Mesenchymal stem cell (in vitro differentiated cells and primary cell): ENCODE data around the gene SHANK1.

Source experiments
- DNase-seq: peaks from one replicate; pipeline ENCODE4 v3.0.0-alpha.2; 2013
- H2AFZ ChIP-seq: one replicate; pipeline ENCODE4 v1.6.1; 2013; ENCODE audit warnings: low read depth, mild to moderate bottlenecking, control low read depth, inconsistent platforms, low read length, moderate library complexity
- H2AK5ac ChIP-seq: 2 replicates; pipeline ENCODE4 v1.6.1; 2013; ENCODE audit warnings: low read length, moderate library complexity, mild to moderate bottlenecking, inconsistent platforms; ENCODE audit not compliant: severe bottlenecking
- H2BK120ac ChIP-seq: one replicate; pipeline ENCODE4 v1.6.1; 2013; ENCODE audit warnings: low read depth, mild to moderate bottlenecking, inconsistent platforms, low read length, moderate library complexity
- H2BK12ac ChIP-seq, 2 experiments: one replicate each; pipeline ENCODE4 v1.6.1; 2013; ENCODE audit warnings: inconsistent platforms in 2 of 2, low read length in 2 of 2, mild to moderate bottlenecking in 2 of 2, moderate library complexity in 2 of 2, control low read depth in 1 of 2
- H2BK15ac ChIP-seq: one replicate; pipeline ENCODE4 v1.6.1; 2013; ENCODE audit warnings: mild to moderate bottlenecking, low read depth, inconsistent platforms; ENCODE audit not compliant: poor library complexity, severe bottlenecking
- H2BK5ac ChIP-seq: 2 replicates; pipeline ENCODE4 v1.6.1; 2013; ENCODE audit warnings: low read depth, mild to moderate bottlenecking, low read length, control low read depth, inconsistent platforms; ENCODE audit not compliant: poor library complexity, severe bottlenecking
- H3K14ac ChIP-seq, 2 experiments: one replicate each; pipeline ENCODE4 v1.6.1; 2013; ENCODE audit warnings: inconsistent platforms in 2 of 2, low read length in 2 of 2, control low read depth in 1 of 2, mild to moderate bottlenecking in 1 of 2, moderate library complexity in 1 of 2
- H3K18ac ChIP-seq, 2 experiments: one replicate each; pipeline ENCODE4 v1.6.1; 2013; ENCODE audit warnings: inconsistent platforms in 2 of 2, low read length in 2 of 2, control low read depth in 1 of 2, low read depth in 1 of 2, mild to moderate bottlenecking in 1 of 2
- H3K23ac ChIP-seq, 2 experiments: one replicate each; pipeline ENCODE4 v1.6.1; 2013; ENCODE audit warnings: inconsistent platforms in 2 of 2, low read length in 2 of 2, mild to moderate bottlenecking in 2 of 2, moderate library complexity in 2 of 2, control low read depth in 1 of 2
- H3K27ac ChIP-seq: 2 replicates; pipeline ENCODE4 v1.5.1; 2013; ENCODE audit warnings: mild to moderate bottlenecking, moderate library complexity, low read length, control low read depth, inconsistent platforms; ENCODE audit not compliant: poor library complexity, severe bottlenecking
- H3K27me3 ChIP-seq, 2 experiments: 2 replicates each; pipeline versions ENCODE4 v1.6.1 to v1.7.0; 2013; ENCODE audit warnings: low read length in 2 of 2, mild to moderate bottlenecking in 2 of 2, moderate library complexity in 2 of 2, control low read depth in 1 of 2, inconsistent platforms in 1 of 2; ENCODE audit not compliant: control insufficient read depth in 1 of 2, insufficient read depth in 1 of 2
- H3K36me3 ChIP-seq, 2 experiments: 2 replicates each; pipeline versions ENCODE4 v1.6.1 to v1.7.0; 2013; ENCODE audit warnings: low read length in 2 of 2, control low read depth in 1 of 2, inconsistent platforms in 1 of 2, low read depth in 1 of 2, mild to moderate bottlenecking in 1 of 2; ENCODE audit not compliant: insufficient read depth in 2 of 2, control insufficient read depth in 1 of 2
- H3K4ac ChIP-seq, 2 experiments: one replicate each; pipeline ENCODE4 v1.6.1; 2013; ENCODE audit warnings: inconsistent platforms in 2 of 2, low read length in 2 of 2, mild to moderate bottlenecking in 2 of 2, moderate library complexity in 2 of 2, control low read depth in 1 of 2, low read depth in 1 of 2
- H3K4me1 ChIP-seq: 2 replicates; pipeline ENCODE4 v1.6.1; 2013; ENCODE audit warnings: low read depth, low read length, control low read depth; ENCODE audit not compliant: control insufficient read depth, insufficient read depth
- H3K4me2 ChIP-seq: 2 replicates; pipeline ENCODE4 v1.6.1; 2013; ENCODE audit warnings: low read length, mild to moderate bottlenecking, inconsistent platforms; ENCODE audit not compliant: poor library complexity, severe bottlenecking
- H3K4me3 ChIP-seq, 2 experiments: 2 replicates each; pipeline versions ENCODE4 v1.5.1 to v1.7.0; 2013; ENCODE audit warnings: low read length in 2 of 2, mild to moderate bottlenecking in 2 of 2, control low read depth in 1 of 2, low read depth in 1 of 2; ENCODE audit not compliant: insufficient read depth in 1 of 2
- H3K79me1 ChIP-seq: replicated peaks from 2 replicates; pipeline ENCODE4 v1.6.1; 2013; ENCODE audit warnings: mild to moderate bottlenecking, control low read depth, low read length, inconsistent platforms; ENCODE audit not compliant: poor library complexity, severe bottlenecking
- H3K9ac ChIP-seq: 2 replicates; pipeline ENCODE4 v1.7.0; 2013; ENCODE audit warnings: mild to moderate bottlenecking, low read length, moderate library complexity
- H3K9me3 ChIP-seq: 2 replicates; pipeline ENCODE4 v1.7.0; 2013; ENCODE audit warnings: mild to moderate bottlenecking, low read length; ENCODE audit not compliant: control insufficient read depth
- H4K8ac ChIP-seq: one replicate; pipeline ENCODE4 v1.6.1; 2013; ENCODE audit warnings: inconsistent platforms, mild to moderate bottlenecking, low read length, moderate library complexity
- H4K91ac ChIP-seq: one replicate; pipeline ENCODE4 v1.6.1; 2013; ENCODE audit warnings: mild to moderate bottlenecking, low read length, inconsistent platforms
- WGBS: methylation state at CpG from one replicate; pipeline ENCODE4 v1.1.7; 2013; ENCODE audit warnings: mixed read lengths; 5-methylcytosine and 5-hydroxymethylcytosine counted together

Gene SHANK1

DNA sequence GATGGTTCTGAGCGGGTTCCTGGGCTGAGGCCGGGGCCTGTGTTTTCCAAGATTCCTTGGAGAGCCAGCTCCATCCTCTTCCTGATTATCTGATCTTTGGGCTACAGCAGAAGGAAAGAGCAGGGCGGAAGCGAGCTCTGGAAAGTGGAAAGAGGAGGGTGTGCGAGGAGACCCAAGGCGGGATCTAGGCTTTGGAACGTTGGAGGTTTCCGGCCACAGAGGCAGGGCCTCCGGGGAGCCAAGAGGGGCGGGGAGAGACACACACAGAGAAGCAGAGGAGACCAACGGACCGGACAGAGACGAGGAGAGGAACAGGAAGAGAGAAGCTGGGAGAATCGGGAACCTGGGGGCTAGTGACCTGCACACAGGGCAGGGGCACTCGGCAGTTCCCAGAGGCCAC lies 3.5 kb upstream of the SHANK1 start, which contains the start of gene CLEC11A:
Gene CLEC11A (plus strand): TSS at position 296 of the 400 bp plus-strand sequence. CDS start 162 bp downstream, outside the sequence.
- H2AFZ ChIP-seq, result no peak within 1 kb of the TSS
- no peak within 1 kb of the TSS for H3K14ac ChIP-seq
- no peaks in the 10 kb centered on the region for H3K27me3 ChIP-seq
- H2BK5ac ChIP-seq, result no peak within 1 kb of the TSS
- H3K9me3 ChIP-seq, result no peaks in the 10 kb centered on the region
- H3K4ac ChIP-seq, result no peak within 1 kb of the TSS
- no peak within 1 kb of the TSS for H4K8ac ChIP-seq
- H3K18ac ChIP-seq, result no peak within 1 kb of the TSS
- H2BK120ac ChIP-seq, result no peak within 1 kb of the TSS
- H2BK12ac ChIP-seq, result no peak within 1 kb of the TSS
- DNase-seq, result no peak
- H3K4me3 ChIP-seq, result peak within 1 kb of the TSS in 1 of 2 experiments; percentile 92
- H3K4me1 ChIP-seq, result peaks cover 1% of the 10 kb centered on the region
- H4K91ac ChIP-seq, result peak within 1 kb of the TSS; percentile 40
- H2AK5ac ChIP-seq, result no peak within 1 kb of the TSS
- no peaks in the 10 kb centered on the region for H3K79me1 ChIP-seq
- no peak within 1 kb of the TSS for H3K27ac ChIP-seq
- no peak within 1 kb of the TSS for H3K4me2 ChIP-seq
- H3K23ac ChIP-seq, result no peak within 1 kb of the TSS
- peak within 1 kb of the TSS; percentile 88 for H3K9ac ChIP-seq
- peaks cover 0 to 7% of the 10 kb centered on the region in 2 experiments for H3K36me3 ChIP-seq
- H2BK15ac ChIP-seq, result no peak within 1 kb of the TSS
- WGBS, result 54% methylated on average over 10 of the region's 15 CpGs

GRCh38 chr19:50722201-50723013 lies 2.8 kb upstream of the SHANK1 start:
- no peak overlapping the region for H2AFZ ChIP-seq
- no peak overlapping the region for H3K4me2 ChIP-seq
- peak overlapping the region; percentile 88 for H3K9ac ChIP-seq
- peaks cover 0 to 4% of the 10 kb centered on the region in 2 experiments for H3K27me3 ChIP-seq
- no peak overlapping the region for H4K8ac ChIP-seq
- no peak overlapping the region for H3K23ac ChIP-seq
- no peak for DNase-seq
- no peak overlapping the region for H2BK120ac ChIP-seq
- H3K27ac ChIP-seq, result no peak overlapping the region
- no peaks in the 10 kb centered on the region for H3K79me1 ChIP-seq
- H4K91ac ChIP-seq, result no peak overlapping the region
- H2BK5ac ChIP-seq, result no peak overlapping the region
- H2AK5ac ChIP-seq, result no peak overlapping the region
- no peak overlapping the region for H3K14ac ChIP-seq
- H2BK12ac ChIP-seq, result no peak overlapping the region
- WGBS, result 61% methylated on average over 13 of the region's 15 CpGs
- no peak overlapping the region for H3K4ac ChIP-seq
- H3K36me3 ChIP-seq, result peaks cover 0 to 7% of the 10 kb centered on the region in 2 experiments
- H3K4me3 ChIP-seq, result peak overlapping the region in 1 of 2 experiments; percentile 92
- H3K4me1 ChIP-seq, result peaks cover 1% of the 10 kb centered on the region
- H3K18ac ChIP-seq, result no peak overlapping the region
- H3K9me3 ChIP-seq, result no peaks in the 10 kb centered on the region
- no peak overlapping the region for H2BK15ac ChIP-seq

DNA sequence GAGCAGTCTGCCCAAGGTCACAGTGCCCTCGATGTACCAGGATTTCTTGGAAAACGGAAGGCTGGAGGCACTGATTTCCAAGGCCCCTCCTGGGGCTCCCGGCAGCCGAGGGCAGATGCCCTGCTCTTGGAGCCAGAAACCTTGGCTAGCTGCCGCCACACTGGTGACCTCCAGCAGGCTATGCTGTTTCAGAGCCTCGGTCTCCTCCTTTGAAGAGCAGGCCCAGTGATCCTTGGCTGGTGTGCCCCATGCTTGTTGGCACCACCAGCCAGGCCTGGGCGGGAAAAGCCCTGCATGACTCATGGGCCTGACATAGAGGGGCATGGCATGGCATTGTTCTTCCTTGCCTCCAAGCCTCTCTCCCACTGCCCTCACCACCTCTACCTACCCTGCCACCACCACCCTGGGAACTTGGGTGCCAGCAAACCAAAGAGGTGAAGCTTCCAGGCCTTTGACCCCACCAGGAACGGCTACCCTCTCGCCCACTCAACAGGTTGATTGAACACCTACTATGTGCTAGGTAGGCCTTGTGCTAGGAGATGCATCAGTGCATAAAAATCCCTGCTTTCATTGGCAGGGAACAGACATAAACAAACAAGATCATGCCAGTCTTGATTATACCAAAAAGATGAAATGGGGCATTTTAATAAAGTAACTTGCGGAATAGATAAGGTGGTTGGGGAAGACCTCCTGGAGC lies 2.0 kb upstream of the SHANK1 start:
- no peak overlapping the region for H2BK120ac ChIP-seq
- H2AK5ac ChIP-seq, result no peak overlapping the region
- H2AFZ ChIP-seq, result no peak overlapping the region
- H2BK12ac ChIP-seq, result no peak overlapping the region
- no peak overlapping the region for H3K9ac ChIP-seq
- peaks cover 0 to 9% of the 10 kb centered on the region in 2 experiments for H3K27me3 ChIP-seq
- H3K4me1 ChIP-seq, result peaks cover 1% of the 10 kb centered on the region
- peak overlapping the region in 1 of 2 experiments; percentile 92 for H3K4me3 ChIP-seq
- H3K27ac ChIP-seq, result no peak overlapping the region
- H2BK5ac ChIP-seq, result no peak overlapping the region
- H3K14ac ChIP-seq, result no peak overlapping the region
- no peak for DNase-seq
- H3K4me2 ChIP-seq, result no peak overlapping the region
- no peak overlapping the region for H3K18ac ChIP-seq
- H4K8ac ChIP-seq, result no peak overlapping the region
- no peak overlapping the region for H3K23ac ChIP-seq
- no peaks in the 10 kb centered on the region for H3K79me1 ChIP-seq
- H2BK15ac ChIP-seq, result no peak overlapping the region
- 74% methylated on average over 9 of the region's 10 CpGs for WGBS
- H3K9me3 ChIP-seq, result no peaks in the 10 kb centered on the region
- H3K4ac ChIP-seq, result no peak overlapping the region
- H3K36me3 ChIP-seq, result peaks cover 0 to 7% of the 10 kb centered on the region in 2 experiments
- no peak overlapping the region for H4K91ac ChIP-seq

- Histone ChIP-seq H2BK15ac (no peak overlapping the region), H2BK12ac (no peak overlapping the region), H3K9ac (no peak overlapping the region), H2BK5ac (no peak overlapping the region), H3K27me3 (peaks cover 0 to 14% of the 10 kb centered on the region in 2 experiments), H3K4me1 (peaks cover 1% of the 10 kb centered on the region), H2AFZ (no peak overlapping the region), H3K4ac (no peak overlapping the region), H2BK120ac (no peak overlapping the region), H3K4me3 (no peak overlapping the region), H3K27ac (no peak overlapping the region), H3K14ac (no peak overlapping the region), H2AK5ac (no peak overlapping the region), H3K23ac (peak overlapping the region in 1 of 2 experiments; percentile 38), H3K9me3 (no peaks in the 10 kb centered on the region), H4K91ac (no peak overlapping the region), H3K36me3 (peaks cover 0 to 2% of the 10 kb centered on the region in 2 experiments), H4K8ac (no peak overlapping the region), H3K79me1 (no peaks in the 10 kb centered on the region), H3K18ac (no peak overlapping the region), H3K4me2 (no peak overlapping the region)
- WGBS, result 52% methylated on average over 8 of the region's 8 CpGs
- peak; percentile 0 for DNase-seq
Measured at GRCh38 chr19:50720921-50721381, 1.3 kb upstream of the SHANK1 start.
